DMS 273 treated with DMSO at 0.1 percent for 48 hours (cell line): Measurements from ENCODE around the gene CD200R1L.

Experiments used
- DNase-seq: peaks from one replicate; lab custom pipeline; 2025; lab: John Stamatoyannopoulos, UW

The CD200R1L gene

GRCh38 chr3:112818289-112818688, 28.4 kb downstream of the CD200R1L start:
- no peak for DNase-seq

DNA sequence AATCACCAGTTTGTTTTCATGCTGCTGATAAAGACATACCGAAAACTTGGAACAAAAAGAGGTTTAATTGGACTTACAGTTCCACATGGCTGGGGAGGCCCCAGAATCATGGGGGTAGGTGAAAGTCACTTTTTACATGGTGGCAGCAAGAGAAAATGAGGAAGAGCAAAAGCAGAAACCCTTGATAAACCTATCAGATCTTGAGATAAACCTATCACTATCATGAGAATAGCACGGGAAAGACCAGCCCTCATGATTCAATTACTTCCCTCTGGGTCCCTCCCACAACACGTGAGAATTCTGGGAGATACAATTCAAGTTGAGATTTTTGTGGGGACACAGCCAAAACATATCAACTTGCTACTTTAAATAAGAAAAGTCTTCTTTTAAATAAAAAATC, 28.9 kb downstream of the CD200R1L start:
- no peak for DNase-seq

- no peak for DNase-seq
Measured at GRCh38 chr3:112817271-112817670, 29.4 kb downstream of the CD200R1L start.

DNA sequence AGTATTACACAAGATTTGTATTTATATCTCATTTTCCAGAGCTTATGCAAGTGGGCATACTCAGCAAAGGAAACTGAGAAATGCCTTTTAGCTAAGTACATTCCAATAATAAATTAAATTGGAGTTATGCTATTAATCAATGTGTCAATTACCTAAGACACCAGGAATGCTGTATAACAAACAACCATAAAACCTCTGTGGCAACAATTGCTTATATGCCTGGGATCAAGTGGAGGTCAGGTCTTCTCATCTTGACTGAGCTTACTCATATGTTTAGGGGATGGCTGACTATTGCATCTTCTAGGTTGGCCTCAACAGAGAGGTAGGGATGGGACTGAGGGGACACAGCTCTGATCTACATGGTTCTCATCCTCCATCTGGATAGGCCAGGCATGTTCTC, 30.7 kb downstream of the CD200R1L start:
- no peak for DNase-seq

DNA sequence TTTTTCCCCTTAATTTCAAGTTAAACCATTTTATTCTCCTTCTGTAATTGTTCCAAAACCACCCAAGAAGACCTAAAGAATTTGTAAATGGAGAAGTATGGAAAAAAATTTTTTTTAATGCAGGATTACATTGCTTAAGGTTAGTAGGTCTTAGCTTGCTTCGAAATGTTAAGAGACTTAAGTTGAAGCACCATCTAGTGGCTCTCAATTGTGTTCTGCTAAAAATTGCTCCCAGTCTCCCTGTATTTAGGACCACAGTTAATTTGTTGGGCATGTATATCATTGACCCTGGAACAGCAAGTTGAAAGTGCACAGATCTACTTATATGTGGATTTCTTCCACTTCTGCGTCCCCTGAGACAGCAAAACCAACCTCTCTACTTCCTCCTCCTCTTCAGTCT, 32.4 kb downstream of the CD200R1L start:
- DNase-seq, result peak; percentile 27

DNA sequence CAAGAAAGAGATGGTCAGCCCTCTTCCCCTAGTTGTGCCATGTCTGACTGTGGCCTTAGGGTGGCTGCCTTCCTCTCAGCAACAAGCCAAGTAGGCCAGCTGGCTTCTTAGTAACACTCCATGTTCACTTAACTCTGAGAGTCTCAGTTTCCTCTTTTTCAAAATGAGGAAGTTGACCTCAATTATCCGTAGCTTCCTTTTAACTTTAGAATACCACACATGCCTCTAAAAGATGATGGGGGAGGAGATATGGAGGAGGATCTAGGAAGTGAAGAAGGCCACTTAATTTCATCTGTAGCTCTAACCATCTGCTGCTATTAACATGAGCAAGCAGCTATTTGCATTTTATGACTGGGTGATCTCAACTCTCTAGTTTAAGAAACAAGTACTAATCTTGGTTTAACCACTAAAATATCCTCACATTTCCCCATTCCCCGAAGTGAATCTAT, 32.9 kb downstream of the CD200R1L start:
- peak; percentile 49 for DNase-seq

DNA sequence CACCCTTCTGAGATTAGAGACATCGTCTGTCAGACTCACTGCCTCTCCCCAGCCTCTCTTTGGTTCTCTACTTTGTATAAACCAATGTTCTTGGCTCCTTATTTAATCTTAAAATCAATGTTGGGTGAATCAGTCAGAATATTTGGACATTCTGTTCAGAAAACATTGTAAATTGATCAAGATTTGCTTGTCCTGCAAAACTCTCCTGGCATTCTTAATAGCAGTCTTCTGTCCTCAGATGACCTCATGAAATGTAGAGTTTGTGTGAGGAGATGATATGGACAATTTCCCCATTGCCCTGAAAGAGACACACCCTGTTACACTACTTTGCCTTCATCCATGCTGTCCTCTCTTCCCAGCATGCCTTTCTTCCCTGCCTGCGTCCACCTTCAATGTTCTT, 33.6 kb downstream of the CD200R1L start:
- no peak for DNase-seq

DNA sequence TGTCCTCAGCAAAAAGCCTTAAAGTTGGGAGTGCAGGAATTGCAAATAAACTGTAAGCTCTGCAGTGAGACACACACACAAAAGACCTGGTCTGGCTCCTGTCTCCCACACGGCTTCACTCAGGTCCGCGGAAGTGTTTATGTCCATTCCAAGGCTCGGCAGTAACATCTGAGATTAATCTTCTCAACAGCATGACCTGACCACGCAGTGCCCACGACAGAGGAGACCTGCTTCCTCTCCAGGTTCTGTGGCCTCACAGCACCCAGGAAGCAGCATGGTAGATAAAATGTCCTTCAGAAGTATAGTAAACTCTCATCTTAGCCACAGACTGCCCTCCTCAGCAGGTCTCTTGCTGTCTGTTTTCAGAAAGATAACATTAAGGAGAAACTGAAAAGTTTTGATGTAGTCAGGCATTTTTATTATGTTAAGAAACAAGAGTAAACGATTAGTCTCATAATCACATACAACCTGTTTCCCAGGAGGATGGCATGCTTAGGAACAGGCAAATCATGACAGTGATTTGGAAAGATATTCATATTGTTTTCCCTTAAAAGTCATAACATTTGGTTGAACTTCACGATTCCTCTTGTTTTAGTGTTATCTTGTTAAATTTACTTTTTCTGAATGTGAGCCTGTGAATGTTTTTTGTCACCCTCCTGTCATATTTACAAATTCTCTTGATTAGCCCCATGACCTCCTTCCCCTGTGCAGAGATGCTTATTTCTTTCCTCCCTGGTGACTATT, 34.6 kb downstream of the CD200R1L start:
- no peak for DNase-seq

- DNase-seq, result no peak
Measured at GRCh38 chr3:112811131-112811884, 35.4 kb downstream of the CD200R1L start.

- DNase-seq, result no peak
Measured at GRCh38 chr3:112810561-112810960, 36.1 kb downstream of the CD200R1L start.

DNA sequence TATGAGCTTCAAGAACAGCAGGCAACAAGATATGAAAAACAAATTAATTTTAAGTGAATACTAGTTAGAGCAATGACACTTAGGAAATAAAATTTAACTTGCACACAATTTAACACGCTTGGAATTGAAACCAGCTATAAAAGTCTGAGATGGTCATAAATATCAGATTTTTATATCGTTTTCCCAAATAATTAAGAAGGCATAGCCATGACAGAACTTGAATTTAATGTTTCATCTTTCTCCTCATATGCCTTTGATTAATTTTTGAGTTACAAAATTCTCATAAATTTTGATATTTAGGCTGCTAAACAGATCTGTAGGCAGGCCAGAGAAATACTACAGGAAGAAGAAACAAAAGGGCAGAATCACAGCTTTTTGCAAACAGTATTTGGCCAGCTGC, 38.5 kb downstream of the CD200R1L start:
- no peak for DNase-seq

- DNase-seq, result no peak
Measured at GRCh38 chr3:112807685-112808084, 39.0 kb downstream of the CD200R1L start.

- DNase-seq, result no peak
Measured at GRCh38 chr3:112806903-112807302, 39.8 kb downstream of the CD200R1L start.

GRCh38 chr3:112805126-112805525, 41.5 kb downstream of the CD200R1L start:
- DNase-seq, result no peak

DNA sequence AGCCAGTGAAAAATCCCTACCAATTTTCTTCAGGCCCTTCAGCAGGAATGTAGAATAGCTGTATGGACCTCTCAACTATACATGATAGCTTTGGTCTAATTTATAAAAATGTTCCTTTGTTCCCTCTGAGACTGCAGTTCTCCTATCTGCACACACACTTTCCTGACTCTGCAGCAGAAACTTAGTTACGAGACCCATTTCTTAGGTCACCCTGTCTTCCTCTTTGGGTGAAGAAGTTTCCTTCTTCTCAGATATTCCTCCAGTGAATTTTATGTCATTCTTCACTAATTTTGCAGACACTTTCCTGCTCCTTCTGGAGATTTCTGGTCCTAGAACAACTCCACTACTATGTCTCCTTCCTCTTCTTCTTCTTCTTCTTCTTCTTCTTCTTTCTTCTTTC, 42.6 kb downstream of the CD200R1L start:
- DNase-seq, result no peak

GRCh38 chr3:112803467-112803866, 43.2 kb downstream of the CD200R1L start:
- no peak for DNase-seq

DNA sequence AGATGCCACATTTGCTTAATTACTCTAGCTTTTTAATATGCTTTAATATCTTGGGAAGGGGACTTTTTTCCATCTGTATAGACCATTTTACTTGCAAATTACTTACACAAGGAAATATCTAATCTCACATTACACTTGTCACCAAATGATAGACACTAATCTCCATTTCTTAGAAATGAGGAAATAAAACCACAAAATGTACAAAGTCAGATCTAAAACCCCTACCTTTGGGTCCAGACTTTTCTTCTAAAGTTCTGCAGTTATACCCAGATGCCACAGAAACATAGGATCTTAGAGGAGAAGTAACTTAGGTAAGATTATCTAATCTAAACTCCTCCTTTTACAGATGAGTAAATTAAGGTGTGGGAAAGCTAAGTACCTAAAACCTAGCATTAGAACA, 44.3 kb downstream of the CD200R1L start:
- DNase-seq, result no peak

- no peak for DNase-seq
Measured at GRCh38 chr3:112799946-112800345, 46.7 kb downstream of the CD200R1L start.

DNA sequence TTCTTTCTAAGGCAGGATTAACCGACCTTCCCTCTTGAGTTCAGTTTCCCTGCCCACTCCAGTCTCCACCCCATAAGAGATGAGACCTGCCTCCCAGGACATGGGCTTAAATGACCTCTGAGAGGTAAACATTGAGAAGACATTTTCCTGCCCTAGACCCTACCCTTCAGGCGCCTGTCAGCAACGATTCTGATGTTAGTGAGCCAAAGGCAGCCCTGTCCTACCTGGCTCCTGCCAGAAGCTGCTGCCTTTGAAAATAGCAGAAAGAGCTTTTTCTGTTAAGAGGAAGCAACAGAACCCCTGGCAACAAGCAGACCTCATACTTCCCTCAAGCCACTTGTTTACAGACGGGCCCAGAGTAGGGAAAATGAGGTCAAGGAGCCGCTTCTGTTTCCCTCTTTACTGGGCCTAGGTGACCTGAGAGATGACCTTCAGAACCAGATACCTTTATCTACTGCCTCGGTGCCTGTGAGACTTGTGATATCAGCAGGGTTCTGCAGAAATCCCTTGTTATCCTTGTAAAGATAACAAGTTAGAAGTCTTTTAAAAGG, 52.0 kb downstream of the CD200R1L start:
- DNase-seq, result no peak

DNA sequence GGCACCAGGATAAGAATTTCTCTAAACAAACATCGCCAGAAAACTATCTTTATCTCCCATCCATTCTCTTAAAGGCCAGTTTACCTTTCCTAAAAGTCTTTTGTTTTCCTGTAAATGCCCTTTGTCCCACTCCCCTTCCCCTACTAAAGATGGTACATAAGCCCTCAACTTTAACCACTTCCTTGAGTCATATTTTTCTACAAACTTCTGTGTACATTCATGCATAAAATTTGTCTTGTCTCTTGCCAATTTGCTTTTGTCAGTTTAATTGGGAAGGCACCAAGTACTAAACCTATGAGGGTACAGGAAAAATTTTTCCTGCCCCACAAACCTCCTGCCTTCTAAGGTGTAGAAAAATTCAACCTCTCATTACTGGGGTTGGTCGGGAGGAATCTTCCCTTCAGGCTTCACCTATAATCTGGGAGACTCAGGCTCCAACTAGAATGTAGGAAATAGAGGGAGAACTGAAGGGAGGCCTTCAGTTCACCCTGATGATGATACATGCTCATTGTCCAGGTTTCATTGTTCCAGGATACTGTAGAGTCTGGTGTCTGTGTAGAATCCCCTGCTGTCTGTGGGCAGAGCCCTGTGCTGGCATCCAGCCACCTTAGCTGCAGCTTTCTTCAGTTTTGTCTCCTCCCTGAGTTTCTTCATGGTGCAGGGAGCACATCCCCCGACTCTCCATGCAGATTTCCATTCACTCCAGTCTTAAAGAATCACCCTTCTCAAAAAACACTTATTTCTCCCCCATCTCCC, 53.2 kb downstream of the CD200R1L start:
- no peak for DNase-seq

DNA sequence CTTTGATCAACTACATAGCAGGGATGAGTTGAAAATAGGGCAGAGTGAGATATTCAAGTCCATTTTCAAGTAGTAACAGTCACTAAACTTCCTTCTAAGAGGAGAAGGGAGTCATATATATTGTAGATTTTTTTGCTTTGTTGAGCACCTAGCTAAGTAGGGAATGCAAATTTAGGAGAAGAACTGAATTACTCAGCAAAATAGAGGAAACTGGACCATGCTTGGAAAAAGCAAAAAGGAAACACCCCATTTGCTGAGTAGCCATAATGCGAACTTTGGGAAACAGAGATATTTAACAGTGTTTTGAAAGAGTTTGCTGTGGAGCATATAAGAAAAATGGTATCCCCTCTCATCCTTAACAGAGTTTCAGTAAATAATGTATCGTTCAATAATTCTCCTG, 54.9 kb downstream of the CD200R1L start:
- no peak for DNase-seq

- no peak for DNase-seq
Measured at GRCh38 chr3:112789787-112790186, 56.9 kb downstream of the CD200R1L start.
